ENCODE measurements around the gene HNRNPA1. TPM values are rescaled to one million over a fixed set of nuclear protein-coding genes. Genes with fewer than 3 reads are reported as not detected.
A peak's percentile ranks its signal among the peaks of the same experiment; 100 is the strongest.
"Not testable (repeated sequence)": the region's sequence is repeated elsewhere in the genome, so short reads cannot be mapped to it uniquely, and the experiment has no call there.

HNRNPA1 gene
- 1,804 TPM for total RNA-seq (ENCODE audit: unreplicated experiment)
- long read RNA-seq, full-length matches to known transcripts: 3,190 of 3,415 reads
- long read RNA-seq, partial matches to known transcripts: 102 of 3,415 reads
- long read RNA-seq, other reads (novel, unspliced or antisense): 123 of 3,415 reads

DNA sequence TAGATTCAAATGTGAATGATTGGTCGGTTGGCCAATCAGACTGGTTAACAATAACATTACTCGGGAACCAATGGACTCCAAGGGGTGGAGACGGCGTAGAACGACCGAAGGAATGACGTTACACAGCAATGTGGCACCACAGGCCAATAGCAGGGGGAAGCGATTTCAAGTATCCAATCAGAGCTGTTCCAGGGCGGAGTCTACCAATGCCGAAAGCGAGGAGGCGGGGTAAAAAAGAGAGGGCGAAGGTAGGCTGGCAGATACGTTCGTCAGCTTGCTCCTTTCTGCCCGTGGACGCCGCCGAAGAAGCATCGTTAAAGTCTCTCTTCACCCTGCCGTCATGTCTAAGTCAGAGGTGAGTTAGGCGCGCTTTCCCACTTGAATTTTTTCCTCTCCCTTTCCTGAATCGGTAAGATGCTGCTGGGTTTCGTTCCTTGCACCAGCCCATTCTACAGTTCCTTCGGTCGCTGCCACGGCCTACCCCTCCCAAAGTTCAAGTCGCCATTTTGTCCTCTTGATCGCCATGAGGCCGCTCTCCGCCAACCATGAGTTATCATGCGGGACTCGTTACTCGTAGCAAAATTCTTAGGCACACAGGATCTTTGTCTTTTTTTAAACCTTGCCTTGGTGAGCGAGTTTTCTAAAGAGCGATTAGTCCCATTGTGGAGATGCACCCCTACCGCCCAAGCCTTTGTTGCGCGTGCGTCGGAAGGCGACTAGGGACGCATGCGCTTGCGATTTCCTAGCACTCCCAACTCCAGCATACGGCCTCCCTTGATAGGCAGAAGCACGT lies at the start of gene HNRNPA1:
HNRNPA1 (plus strand) TSS at position 259 of the 793 bp plus-strand sequence; CDS start at position 341, 82 bp downstream.
- no peak within 1 kb of the TSS for H3K4me3 Mint-ChIP-seq (ENCODE audit: unreplicated experiment)
- H3K4me1 Mint-ChIP-seq (ENCODE audit: unreplicated experiment): peaks cover 47% of the 10 kb centered on the region
- DNase-seq (ENCODE audit: low spot score): peak; percentile 89
- H3K27ac Mint-ChIP-seq (ENCODE audit: unreplicated experiment): no peak within 1 kb of the TSS
- H3K27me3 Mint-ChIP-seq (ENCODE audit: unreplicated experiment): peaks cover 5% of the 10 kb centered on the region
- no peaks in the 10 kb centered on the region for H3K9me3 Mint-ChIP-seq (ENCODE audit: unreplicated experiment)
- peaks cover 45% of the 10 kb centered on the region for H3K36me3 Mint-ChIP-seq (ENCODE audit: low read depth, unreplicated experiment)
- TF ChIP-seq, protein P1, sequence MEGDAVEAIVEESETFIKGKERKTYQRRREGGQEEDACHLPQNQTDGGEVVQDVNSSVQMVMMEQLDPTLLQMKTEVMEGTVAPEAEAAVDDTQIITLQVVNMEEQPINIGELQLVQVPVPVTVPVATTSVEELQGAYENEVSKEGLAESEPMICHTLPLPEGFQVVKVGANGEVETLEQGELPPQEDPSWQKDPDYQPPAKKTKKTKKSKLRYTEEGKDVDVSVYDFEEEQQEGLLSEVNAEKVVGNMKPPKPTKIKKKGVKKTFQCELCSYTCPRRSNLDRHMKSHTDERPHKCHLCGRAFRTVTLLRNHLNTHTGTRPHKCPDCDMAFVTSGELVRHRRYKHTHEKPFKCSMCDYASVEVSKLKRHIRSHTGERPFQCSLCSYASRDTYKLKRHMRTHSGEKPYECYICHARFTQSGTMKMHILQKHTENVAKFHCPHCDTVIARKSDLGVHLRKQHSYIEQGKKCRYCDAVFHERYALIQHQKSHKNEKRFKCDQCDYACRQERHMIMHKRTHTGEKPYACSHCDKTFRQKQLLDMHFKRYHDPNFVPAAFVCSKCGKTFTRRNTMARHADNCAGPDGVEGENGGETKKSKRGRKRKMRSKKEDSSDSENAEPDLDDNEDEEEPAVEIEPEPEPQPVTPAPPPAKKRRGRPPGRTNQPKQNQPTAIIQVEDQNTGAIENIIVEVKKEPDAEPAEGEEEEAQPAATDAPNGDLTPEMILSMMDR (IDR thresholded peaks at IDR 0.05; ENCODE audit: unreplicated experiment): no peak

DNA sequence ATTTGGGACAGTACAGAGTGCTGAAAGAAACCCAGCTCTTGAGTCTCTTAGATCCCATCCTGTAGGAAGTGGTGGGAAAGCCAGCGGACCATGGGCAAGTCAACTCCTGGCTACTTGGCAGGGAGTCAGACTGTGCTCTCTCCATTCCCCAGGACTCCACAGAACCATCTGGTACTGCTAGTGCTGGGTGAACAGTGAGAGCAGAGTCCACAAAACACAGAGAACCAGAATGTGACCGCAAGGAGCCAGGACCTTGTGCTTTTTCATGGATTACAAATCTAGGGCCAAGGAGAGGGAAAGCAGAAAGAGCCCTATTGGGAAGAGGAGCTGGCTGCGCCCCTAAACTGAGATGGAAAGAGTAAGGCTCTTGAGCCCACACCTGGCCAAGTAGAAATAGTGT lies 49.3 kb upstream of the HNRNPA1 start:
- H3K4me1 Mint-ChIP-seq (ENCODE audit: unreplicated experiment): peaks cover 36% of the 10 kb centered on the region
- not testable (repeated sequence) for H3K27me3 Mint-ChIP-seq (ENCODE audit: unreplicated experiment); H3K9me3 Mint-ChIP-seq (ENCODE audit: unreplicated experiment); H3K36me3 Mint-ChIP-seq (ENCODE audit: low read depth, unreplicated experiment); DNase-seq (ENCODE audit: low spot score); H3K4me3 Mint-ChIP-seq (ENCODE audit: unreplicated experiment)
- H3K27ac Mint-ChIP-seq (ENCODE audit: unreplicated experiment): peak overlapping the region; percentile 37

DNA sequence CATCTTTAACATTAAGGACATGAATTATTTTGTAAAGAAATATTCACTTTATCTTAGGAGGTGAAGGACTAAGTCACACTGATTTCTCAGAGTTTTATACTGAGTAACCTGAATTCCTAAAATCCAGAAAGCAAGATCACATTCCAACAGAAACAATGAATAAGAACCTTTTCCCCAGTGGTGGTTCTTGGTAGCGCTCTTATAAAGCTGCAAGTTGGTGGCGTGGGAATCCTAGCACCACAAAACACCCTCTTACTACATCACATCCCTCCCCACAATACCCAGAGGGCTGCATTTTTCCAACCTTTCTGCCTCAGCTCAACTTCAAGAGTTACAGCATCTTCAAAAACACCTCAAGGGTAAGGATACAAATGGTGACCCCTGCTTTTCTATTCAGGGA lies 47.7 kb upstream of the HNRNPA1 start:
- TF ChIP-seq, protein P1 (IDR thresholded peaks at IDR 0.05; ENCODE audit: unreplicated experiment): peak; percentile 50
- H3K36me3 Mint-ChIP-seq (ENCODE audit: low read depth, unreplicated experiment): peaks cover 3% of the 10 kb centered on the region
- H3K27ac Mint-ChIP-seq (ENCODE audit: unreplicated experiment): peak overlapping the region; percentile 43
- no peak for DNase-seq (ENCODE audit: low spot score)
- H3K4me3 Mint-ChIP-seq (ENCODE audit: unreplicated experiment): no peak overlapping the region
- peaks cover 39% of the 10 kb centered on the region for H3K4me1 Mint-ChIP-seq (ENCODE audit: unreplicated experiment)
- no peaks in the 10 kb centered on the region for H3K9me3 Mint-ChIP-seq (ENCODE audit: unreplicated experiment)
- peaks cover 2% of the 10 kb centered on the region for H3K27me3 Mint-ChIP-seq (ENCODE audit: unreplicated experiment)

DNA sequence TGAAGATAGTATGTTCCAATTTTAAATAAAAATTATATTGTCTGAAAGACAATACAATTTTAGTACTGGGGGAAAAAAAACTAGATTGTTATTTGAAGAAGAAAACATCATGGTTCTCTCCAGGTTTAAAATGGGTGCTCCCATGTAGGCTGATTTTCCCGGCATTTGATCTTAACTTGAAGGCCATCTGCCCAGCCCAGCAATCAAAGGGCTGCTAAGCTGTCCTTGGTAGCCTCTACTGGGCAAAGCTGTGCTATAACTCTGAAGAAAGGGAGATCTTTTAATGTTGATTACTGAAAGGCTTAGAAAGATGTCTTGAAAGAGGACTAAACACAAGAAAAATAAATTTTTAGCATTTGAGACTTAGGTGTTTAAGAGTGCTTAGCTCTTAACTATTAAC lies 42.0 kb upstream of the HNRNPA1 start:
- H3K9me3 Mint-ChIP-seq (ENCODE audit: unreplicated experiment): no peaks in the 10 kb centered on the region

DNA sequence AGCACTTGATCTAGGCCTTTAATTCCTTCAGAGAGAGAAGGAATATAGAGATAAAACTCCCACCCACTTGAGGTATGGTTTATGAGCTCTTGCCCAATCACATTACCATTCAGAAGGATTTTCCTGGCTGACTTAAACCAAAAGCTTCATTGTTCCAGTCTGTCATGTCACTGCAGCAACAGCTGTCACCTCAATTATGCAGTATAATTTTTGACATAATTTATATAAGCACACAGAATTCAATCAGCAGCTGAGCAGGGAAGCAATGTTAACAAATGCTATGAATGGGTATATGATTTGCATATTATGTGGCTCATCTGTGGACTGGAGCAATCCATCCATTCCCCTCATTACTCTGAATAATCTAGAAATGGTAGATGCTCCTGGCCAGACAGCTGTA lies 40.9 kb upstream of the HNRNPA1 start:
- Mint-ChIP-seq H3K36me3 (ENCODE audit: low read depth, unreplicated experiment) (peaks cover 8% of the 10 kb centered on the region), H3K4me1 (ENCODE audit: unreplicated experiment) (peaks cover 36% of the 10 kb centered on the region), H3K27ac (ENCODE audit: unreplicated experiment) (peak overlapping the region; percentile 88), H3K4me3 (ENCODE audit: unreplicated experiment) (no peak overlapping the region), H3K9me3 (ENCODE audit: unreplicated experiment) (no peaks in the 10 kb centered on the region), H3K27me3 (ENCODE audit: unreplicated experiment) (no peaks in the 10 kb centered on the region)
- no peak for DNase-seq (ENCODE audit: low spot score)
- TF ChIP-seq, protein P1 (IDR thresholded peaks at IDR 0.05; ENCODE audit: unreplicated experiment): no peak

More for the DNA sequence above, 42.0 kb upstream of the HNRNPA1 start:
- H3K36me3 Mint-ChIP-seq (ENCODE audit: low read depth, unreplicated experiment): peaks cover 8% of the 10 kb centered on the region
- no peaks in the 10 kb centered on the region for H3K27me3 Mint-ChIP-seq (ENCODE audit: unreplicated experiment)
- H3K4me1 Mint-ChIP-seq (ENCODE audit: unreplicated experiment): peaks cover 36% of the 10 kb centered on the region
- no peak overlapping the region for H3K4me3 Mint-ChIP-seq (ENCODE audit: unreplicated experiment)
- TF ChIP-seq, protein P1 (IDR thresholded peaks at IDR 0.05; ENCODE audit: unreplicated experiment): no peak
- DNase-seq (ENCODE audit: low spot score): no peak
- peak overlapping the region; percentile 88 for H3K27ac Mint-ChIP-seq (ENCODE audit: unreplicated experiment)

All from endothelial cell (in vitro differentiated cells).